DOHH2 (cell line): ENCODE results near the gene C11orf54.

Experiments used
- CTCF ChIP-seq: fragments of 200-600 bp; sonication (generic); IDR thresholded peaks from one replicate; pipeline ENCODE4 v1.5.1; 2014; ENCODE audit warnings: antibody characterized with exemption, mild to moderate bottlenecking, low read depth, low read length; ENCODE audit not compliant: poor library complexity, severe bottlenecking
- EZH2phosphoT487 ChIP-seq: fragments of 200-600 bp; sonication (generic); IDR thresholded peaks from 2 replicates; pipeline ENCODE4 v1.6.1; 2017; ENCODE audit warnings: borderline replicate concordance, mild to moderate bottlenecking, antibody characterized with exemption, low read length, moderate library complexity, mixed read lengths

DNA sequence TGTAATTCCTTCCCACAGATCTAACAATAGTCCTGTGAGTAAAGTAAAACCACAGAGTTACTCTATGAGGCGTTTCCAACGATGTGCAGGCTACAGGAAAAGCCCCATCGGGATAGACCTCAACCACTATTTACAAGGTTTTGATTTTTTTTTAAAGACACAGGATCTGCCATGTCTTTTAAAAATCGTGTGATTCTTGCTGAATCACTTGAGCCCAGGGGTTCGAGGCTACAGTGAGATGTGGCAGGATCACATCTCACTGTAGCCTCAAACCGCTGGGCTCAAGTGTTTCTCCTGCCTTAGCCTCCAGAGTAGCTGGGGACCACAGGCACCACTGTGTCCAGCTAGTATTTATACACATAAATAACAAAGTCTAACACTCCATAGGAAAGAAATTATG lies 8.0 kb upstream of the C11orf54 start:
- TF ChIP-seq CTCF (no peak), EZH2phosphoT487 (no peak)
